HFF-Myc (cell line): ENCODE measurements around the gene ELMO1.

Experiments used
- DNase-seq: peaks from one replicate; pipeline ENCODE4 v3.0.0-alpha.2; 2011; ENCODE audit warnings: low read depth; ENCODE audit errors: extremely low read depth
- H3K4me3 ChIP-seq: replicated peaks from 2 replicates; pipeline ENCODE4 v1.5.1; 2011; ENCODE audit warnings: low read depth, mild to moderate bottlenecking, control low read depth, low read length
- TF ChIP-seq, protein P1 (sequence below): IDR thresholded peaks from 2 replicates; pipeline ENCODE4 v1.5.1; 2012; ENCODE audit warnings: mild to moderate bottlenecking, low read depth, low read length, control low read depth; ENCODE audit errors: missing control alignments

ELMO1 gene

DNA sequence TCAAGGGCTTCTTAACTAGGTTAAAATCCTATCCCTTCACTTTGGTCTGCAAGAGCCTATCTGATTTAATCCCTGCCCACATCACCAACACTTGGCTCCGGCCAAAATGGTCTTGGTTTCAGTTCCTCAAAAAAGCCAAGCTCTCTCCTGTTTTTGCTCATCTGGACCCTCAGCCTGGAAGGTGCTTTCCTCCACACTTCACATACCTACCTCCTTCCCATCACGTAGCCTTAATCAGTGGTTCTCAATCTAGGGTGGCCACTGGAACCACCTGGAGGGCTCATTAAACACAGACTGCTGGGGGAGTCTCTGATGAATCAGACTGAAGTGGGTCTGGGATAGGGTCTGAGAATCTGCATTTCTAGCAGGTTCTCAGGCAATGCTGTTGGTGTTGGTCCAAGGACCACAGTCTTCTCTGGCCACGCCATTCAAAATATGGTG, 497.4 kb downstream of the ELMO1 start:
- TF ChIP-seq, protein P1, sequence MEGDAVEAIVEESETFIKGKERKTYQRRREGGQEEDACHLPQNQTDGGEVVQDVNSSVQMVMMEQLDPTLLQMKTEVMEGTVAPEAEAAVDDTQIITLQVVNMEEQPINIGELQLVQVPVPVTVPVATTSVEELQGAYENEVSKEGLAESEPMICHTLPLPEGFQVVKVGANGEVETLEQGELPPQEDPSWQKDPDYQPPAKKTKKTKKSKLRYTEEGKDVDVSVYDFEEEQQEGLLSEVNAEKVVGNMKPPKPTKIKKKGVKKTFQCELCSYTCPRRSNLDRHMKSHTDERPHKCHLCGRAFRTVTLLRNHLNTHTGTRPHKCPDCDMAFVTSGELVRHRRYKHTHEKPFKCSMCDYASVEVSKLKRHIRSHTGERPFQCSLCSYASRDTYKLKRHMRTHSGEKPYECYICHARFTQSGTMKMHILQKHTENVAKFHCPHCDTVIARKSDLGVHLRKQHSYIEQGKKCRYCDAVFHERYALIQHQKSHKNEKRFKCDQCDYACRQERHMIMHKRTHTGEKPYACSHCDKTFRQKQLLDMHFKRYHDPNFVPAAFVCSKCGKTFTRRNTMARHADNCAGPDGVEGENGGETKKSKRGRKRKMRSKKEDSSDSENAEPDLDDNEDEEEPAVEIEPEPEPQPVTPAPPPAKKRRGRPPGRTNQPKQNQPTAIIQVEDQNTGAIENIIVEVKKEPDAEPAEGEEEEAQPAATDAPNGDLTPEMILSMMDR: no peak
- no peak for DNase-seq
- no peak overlapping the region for H3K4me3 ChIP-seq

DNA sequence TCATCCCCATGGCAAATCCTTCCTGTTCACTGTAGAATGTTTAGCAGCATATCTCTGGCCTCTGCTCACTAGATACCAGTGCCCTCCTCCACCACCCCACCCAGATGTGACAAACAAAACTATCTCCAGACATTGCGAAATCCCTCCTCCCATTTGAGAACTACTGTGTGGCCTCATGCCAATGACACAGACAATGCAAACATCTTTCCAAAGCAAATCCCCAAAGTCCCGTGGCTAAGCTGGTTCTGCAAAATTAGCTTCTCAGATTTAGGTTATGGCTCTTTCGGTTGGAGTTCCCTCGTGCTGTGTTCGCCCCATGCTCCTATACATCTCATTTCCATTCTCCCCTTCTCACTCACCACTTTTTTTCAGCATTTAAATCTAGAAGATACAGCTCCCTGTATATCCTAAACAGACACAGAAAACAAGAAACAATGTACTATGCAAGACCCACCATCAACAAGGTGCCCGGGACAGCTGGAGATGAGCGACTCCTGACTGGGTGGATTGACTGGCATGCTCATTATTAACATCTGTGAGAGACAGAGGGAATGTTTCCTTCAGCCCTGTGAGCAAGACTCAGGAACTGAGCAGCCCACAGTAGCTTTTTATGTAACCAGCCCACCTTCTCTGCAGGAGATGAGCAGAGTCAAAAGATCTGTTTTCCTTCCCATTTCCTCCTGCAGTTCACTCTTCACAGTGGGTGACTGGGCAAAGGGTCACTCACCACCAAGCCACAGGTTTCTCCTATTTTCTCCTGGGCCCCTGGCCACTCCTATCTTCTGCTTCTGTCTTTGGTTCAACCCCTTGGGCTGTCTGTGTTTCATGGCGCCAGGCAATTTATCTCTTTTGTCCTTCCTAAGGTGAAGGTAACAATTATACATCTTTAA, 498.7 kb downstream of the ELMO1 start:
- no peak for DNase-seq
- H3K4me3 ChIP-seq: no peak overlapping the region
- TF ChIP-seq, protein P1: no peak

DNA sequence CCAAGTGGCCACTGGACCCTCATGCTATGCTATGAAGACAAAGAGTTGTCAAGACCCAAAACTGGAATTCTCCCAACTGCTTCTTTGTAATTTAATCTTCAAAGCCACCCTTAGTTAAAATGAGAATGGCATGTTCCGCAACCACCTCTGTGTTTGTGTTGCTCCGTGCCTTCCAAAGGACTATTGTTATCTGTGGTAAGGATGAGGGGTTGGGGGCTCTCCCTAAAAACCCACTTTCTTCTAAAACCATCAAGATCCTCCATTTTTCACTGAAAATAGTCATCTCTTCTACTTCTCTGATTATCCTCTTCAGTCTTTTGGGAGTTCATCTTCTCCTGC, 502.3 kb downstream of the ELMO1 start:
- DNase-seq: no peak
- H3K4me3 ChIP-seq: no peak overlapping the region
- TF ChIP-seq, protein P1: no peak

DNA sequence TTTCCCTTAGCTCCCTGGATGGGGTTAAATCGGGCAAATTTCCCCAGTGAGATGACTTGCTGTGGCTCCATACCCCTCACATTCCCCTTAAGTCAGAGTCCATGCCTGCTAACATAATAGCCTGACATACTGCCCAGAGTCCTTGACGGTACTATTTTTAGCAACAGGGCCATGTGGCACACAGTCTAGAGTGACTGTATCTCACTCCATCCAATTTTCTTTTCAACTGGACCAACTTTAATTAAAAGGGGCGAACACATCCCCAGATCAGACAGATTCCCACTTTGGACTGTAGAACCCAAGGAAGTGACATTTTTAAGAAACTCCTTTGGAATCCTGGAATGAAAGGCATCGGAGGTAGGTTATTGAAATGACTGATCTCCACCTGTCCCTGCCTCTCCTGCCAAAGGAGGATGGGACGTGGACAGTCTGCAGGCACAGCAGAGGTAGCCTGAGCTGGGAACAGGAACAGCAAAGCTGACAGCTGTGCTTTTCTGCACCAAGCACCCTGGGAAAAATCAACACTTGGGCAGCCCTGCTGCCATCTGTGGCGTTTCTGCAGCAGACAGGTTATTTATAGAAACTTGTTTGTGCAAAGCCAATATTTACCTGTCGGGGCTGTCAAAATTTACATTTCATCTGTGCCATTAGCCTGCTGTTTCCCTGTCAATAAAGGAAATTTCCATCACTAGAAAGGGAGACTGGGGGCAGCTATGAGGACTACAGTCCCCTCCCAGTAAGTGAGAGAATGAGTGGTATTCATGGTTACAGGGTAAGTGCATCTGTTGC, 502.9 kb downstream of the ELMO1 start:
- TF ChIP-seq, protein P1: no peak
- DNase-seq: no peak
- no peak overlapping the region for H3K4me3 ChIP-seq

DNA sequence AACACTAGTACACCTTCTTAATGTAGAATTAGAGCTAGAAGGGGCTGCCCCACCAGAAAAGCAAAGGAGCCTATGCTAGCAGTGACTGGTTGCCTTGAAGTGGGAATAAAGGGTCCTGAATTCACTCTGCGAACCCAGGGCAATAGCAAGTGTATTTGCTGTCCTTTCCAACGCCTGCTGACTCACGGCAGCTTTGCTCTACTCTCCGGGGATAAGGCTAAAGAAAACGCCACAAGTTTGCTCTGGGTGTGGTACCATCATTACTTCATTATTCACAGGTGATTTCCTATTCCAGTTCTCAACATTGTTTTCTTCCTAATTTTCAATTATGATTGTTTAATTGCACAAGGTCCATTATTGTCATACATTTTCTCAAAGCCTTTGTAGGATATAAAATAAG, 503.8 kb downstream of the ELMO1 start:
- TF ChIP-seq, protein P1: no peak
- H3K4me3 ChIP-seq: no peak overlapping the region
- DNase-seq: no peak

DNA sequence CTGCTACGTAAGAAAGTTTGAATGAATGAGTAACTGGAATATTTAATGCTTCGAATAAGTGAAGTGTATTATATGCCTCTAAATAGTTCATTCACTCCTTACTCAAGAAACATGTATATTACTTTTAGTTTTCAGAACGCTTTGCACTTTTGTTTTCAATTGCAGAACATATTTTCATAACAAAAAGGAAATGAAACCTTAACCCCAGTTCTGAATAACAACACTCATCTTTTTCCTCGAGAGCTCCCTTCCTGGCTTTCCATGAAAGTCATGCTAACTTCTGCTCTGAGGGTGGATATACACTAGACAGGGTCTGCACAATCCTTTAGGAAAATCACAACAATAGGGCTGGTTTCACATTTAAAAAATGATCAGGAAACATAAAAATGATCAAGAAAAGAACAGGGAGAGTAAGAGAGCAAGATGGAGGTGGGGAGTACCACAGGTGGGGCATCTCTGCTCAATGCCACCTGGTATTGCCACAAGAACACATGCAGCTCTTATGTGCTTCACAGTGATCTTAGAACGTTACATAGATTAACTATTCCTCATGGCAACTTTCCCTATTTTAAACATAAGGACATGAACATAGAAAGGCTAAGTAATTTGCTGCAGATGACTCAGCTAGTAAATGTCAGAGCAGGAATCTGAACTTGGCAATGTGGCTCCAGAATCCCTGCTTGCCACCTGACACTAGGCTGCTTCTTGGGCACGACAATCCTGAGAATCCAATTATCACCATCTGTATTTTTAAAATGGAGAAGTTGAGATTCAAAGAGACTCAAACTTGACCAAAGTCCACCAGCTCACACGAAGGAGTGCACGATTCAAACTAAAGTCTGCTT, 504.9 kb downstream of the ELMO1 start:
- H3K4me3 ChIP-seq: no peak overlapping the region
- TF ChIP-seq, protein P1: no peak
- DNase-seq: no peak
